PFSK-1 (cell line): ENCODE results near the gene MRPS10.

Experiments
- FOXP2 ChIP-seq: optimal IDR thresholded peaks from 2 replicates; pipeline ENCODE3; 2011; ENCODE audit warnings: borderline replicate concordance, control low read depth, inconsistent platforms; ENCODE audit not compliant: insufficient read depth; ENCODE audit errors: extremely low read length, extremely low read depth
- POLR2AphosphoS5 ChIP-seq: IDR thresholded peaks from 2 replicates; pipeline ENCODE4 v1.6.1; 2012; ENCODE audit warnings: low read depth, mild to moderate bottlenecking, control low read depth, low read length, moderate library complexity
- SIN3A ChIP-seq: IDR thresholded peaks from 2 replicates; pipeline ENCODE4 v1.6.1; 2012; ENCODE audit warnings: mild to moderate bottlenecking, low read length, moderate library complexity, borderline replicate concordance; ENCODE audit not compliant: insufficient read depth
- TAF1 ChIP-seq: IDR thresholded peaks from 2 replicates; pipeline ENCODE4 v1.6.1; 2012; ENCODE audit warnings: low read length, control low read depth, borderline replicate concordance; ENCODE audit not compliant: insufficient read depth
- TF ChIP-seq, protein P1 (sequence below), 2 experiments: IDR thresholded peaks; 2 replicates each; pipeline versions ENCODE4 v1.6.1 to v1.8.0; 2011 to 2012; ENCODE audit warnings: low read depth in 2 of 2, low read length in 2 of 2, control low read depth in 1 of 2, inconsistent platforms in 1 of 2, mild to moderate bottlenecking in 1 of 2, moderate library complexity in 1 of 2; ENCODE audit not compliant: insufficient read depth in 1 of 2

MRPS10 gene

DNA sequence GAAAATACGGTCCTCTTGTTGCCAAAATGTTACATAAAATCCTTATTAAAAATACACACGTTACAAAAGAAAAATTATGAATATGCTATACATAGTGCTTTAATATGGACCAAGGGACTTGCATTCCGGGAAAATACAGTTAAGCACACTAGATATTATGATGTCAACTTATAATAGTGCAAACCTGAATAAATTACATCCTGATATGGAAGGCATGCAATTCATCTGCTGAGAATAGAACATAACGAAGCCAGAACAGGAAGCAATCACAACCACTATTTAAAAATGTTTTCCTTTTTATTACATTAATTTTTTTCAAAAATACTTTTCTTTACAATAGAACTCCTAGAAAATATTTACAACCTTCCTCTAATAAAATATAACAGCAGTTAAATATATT lies 7.8 kb upstream of the MRPS10 start:
- TF ChIP-seq SIN3A, result no peak
- no peak for TF ChIP-seq POLR2AphosphoS5
- TF ChIP-seq FOXP2, result no peak
- no peak for TF ChIP-seq TAF1
- TF ChIP-seq, protein P1, sequence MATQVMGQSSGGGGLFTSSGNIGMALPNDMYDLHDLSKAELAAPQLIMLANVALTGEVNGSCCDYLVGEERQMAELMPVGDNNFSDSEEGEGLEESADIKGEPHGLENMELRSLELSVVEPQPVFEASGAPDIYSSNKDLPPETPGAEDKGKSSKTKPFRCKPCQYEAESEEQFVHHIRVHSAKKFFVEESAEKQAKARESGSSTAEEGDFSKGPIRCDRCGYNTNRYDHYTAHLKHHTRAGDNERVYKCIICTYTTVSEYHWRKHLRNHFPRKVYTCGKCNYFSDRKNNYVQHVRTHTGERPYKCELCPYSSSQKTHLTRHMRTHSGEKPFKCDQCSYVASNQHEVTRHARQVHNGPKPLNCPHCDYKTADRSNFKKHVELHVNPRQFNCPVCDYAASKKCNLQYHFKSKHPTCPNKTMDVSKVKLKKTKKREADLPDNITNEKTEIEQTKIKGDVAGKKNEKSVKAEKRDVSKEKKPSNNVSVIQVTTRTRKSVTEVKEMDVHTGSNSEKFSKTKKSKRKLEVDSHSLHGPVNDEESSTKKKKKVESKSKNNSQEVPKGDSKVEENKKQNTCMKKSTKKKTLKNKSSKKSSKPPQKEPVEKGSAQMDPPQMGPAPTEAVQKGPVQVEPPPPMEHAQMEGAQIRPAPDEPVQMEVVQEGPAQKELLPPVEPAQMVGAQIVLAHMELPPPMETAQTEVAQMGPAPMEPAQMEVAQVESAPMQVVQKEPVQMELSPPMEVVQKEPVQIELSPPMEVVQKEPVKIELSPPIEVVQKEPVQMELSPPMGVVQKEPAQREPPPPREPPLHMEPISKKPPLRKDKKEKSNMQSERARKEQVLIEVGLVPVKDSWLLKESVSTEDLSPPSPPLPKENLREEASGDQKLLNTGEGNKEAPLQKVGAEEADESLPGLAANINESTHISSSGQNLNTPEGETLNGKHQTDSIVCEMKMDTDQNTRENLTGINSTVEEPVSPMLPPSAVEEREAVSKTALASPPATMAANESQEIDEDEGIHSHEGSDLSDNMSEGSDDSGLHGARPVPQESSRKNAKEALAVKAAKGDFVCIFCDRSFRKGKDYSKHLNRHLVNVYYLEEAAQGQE (IDR thresholded peaks at IDR 0.05; ENCODE audit: insufficient read depth in 1 of 2, low read depth in 2 of 2, low read length in 2 of 2), result no peak

DNA sequence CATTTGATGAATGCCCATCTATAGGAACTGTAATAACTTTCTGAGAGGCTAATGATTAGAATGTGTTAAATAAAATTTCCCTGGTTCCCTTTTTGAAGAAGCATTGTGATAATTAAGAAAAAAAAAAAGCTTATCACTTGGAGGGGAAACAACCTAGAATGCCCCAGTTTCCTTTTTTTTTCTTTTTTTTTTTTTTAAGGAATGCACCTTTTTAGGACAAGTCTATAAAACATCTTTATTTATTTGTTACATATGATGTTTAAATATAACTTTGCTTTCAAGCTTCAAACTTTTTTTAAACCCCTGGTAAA lies 7.3 kb upstream of the MRPS10 start:
- no peak for TF ChIP-seq FOXP2
- no peak for TF ChIP-seq SIN3A
- TF ChIP-seq TAF1, result no peak
- TF ChIP-seq, protein P1 (IDR thresholded peaks at IDR 0.05; ENCODE audit: insufficient read depth in 1 of 2, low read depth in 2 of 2, low read length in 2 of 2), result no peak
- no peak for TF ChIP-seq POLR2AphosphoS5

DNA sequence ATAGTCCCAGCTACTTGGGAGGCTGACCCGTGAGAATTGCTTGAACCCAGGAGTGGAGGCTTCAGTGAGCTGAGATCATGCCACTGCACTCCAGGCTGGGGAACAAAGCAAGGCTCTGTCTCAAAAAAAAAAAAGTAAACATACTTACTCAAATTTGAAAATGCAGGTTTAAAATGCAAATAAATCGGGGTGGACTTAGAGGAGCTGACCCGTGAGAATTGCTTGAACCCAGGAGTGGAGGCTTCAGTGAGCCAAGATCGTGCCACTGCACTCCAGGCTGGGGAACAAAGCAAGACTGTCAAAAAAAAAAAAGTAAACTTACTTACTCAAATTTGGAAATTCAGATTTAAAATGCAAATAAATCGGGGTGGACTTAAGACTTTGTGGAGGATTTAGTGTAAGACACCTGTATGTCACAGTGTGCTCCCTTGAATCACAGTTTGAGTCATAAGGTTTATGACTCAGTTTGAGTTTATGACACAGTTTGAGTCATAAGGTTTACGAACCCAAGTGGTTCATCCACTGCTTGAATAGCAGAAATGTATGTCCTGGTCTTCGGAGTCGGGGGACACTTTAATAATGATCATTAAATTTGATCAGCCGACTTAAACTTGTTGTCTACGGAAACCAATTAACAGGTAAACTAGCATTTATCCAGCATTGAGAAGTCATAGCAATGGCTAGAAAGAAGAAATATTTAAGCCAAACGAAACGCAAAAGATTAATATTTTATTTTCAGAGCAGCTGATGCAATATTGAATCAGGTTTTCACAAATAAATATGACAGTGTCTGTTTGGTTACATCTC lies 6.8 kb upstream of the MRPS10 start:
- no peak for TF ChIP-seq FOXP2
- TF ChIP-seq, protein P1 (IDR thresholded peaks at IDR 0.05; ENCODE audit: insufficient read depth in 1 of 2, low read depth in 2 of 2, low read length in 2 of 2), result no peak
- TF ChIP-seq TAF1, result no peak
- TF ChIP-seq SIN3A, result no peak
- TF ChIP-seq POLR2AphosphoS5, result no peak

DNA sequence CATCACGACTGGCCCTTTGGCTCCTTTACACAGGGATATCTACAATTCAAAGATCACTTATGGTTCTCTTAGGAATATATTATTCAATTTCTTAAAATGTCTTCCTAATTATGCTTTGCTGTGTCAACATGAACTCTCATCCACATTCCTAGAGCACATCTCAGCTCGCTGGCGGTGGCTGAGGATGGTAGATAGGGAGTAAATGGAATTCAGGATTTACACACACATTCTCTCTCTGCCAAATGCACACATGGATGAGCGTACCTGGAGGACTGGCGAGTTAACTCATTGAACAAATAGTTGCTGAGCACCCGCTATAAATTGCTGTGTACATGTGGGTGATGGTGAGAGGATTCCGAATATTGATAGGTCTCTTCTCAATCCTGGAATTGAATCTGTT lies 4.8 kb upstream of the MRPS10 start:
- TF ChIP-seq POLR2AphosphoS5, result no peak

DNA sequence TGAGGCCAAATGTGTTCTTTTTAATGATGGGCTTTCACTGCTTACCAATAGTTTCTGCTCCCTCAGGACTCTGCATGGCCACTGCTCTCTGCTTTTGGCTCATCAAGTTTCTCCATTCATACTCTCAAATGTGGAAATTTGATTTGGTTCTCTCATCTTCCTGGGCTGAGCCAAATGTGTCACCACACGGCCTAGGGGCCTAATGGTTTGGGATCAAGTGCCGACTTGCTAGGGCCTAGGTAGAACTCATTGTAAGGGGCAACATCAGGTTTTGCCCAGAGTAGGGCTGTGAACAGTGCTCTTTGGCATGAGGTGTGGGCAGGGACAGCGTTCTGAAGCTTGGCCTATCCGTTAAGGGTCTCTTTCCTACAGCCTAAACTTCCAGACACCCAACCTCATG lies 3.9 kb upstream of the MRPS10 start:
- no peak for TF ChIP-seq SIN3A
- TF ChIP-seq, protein P1 (IDR thresholded peaks at IDR 0.05; ENCODE audit: insufficient read depth in 1 of 2, low read depth in 2 of 2, low read length in 2 of 2), result no peak
- no peak for TF ChIP-seq POLR2AphosphoS5
- TF ChIP-seq FOXP2, result no peak
- no peak for TF ChIP-seq TAF1
